GM12801 (cell line): ENCODE measurements around the gene DPF3.

Experiments
- TF ChIP-seq, protein P1 (sequence below): IDR thresholded peaks from one replicate; pipeline ENCODE4 v1.5.1; 2011; ENCODE audit warnings: control low read depth; ENCODE audit not compliant: insufficient read length; ENCODE audit errors: extremely low read depth

DPF3 gene

DNA sequence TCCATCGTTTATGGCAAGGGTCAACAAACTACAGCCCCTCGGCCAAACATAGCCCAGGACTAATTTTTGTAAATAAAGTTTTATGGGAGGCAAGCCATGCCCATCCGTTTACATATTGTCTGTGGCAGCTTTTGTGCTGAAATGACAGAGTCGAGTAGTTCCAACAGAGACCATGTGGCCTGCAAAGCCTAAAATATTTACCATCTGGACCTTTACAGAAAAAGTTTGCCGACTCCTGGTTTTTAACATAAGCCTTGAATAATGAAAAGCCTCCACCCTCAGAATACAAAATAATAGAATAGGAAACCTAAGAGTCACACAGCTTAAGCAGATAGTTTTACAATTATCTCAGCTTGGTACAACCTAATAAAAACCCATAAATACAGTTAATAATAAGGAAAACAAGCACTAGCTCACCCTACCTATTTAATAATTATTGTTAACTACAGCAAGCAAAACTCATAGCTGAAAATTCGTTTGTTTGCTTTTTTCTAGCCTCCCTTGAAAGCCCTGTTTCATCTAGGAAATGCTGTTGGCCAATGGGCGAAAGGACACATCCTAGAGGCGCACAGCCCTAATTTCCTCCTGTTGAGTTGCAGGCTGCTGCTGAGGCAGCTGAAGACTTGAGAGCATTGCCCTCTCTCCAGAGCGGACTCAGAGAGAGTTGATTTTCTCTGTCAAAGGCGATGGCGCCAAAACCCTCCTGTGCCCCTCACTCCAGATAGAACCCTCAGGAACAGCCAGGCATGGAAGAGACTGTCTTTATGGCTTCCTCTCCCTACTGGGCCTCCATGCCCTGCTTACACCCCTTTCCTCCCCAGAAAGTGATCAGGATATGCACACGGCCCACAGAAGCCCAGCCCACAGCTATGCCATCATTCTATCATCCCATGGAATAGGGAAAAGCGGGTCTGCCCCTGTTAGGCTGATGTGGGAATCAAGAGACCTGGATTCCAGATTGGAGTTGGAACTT, 107.2 kb downstream of the DPF3 start:
- TF ChIP-seq, protein P1, sequence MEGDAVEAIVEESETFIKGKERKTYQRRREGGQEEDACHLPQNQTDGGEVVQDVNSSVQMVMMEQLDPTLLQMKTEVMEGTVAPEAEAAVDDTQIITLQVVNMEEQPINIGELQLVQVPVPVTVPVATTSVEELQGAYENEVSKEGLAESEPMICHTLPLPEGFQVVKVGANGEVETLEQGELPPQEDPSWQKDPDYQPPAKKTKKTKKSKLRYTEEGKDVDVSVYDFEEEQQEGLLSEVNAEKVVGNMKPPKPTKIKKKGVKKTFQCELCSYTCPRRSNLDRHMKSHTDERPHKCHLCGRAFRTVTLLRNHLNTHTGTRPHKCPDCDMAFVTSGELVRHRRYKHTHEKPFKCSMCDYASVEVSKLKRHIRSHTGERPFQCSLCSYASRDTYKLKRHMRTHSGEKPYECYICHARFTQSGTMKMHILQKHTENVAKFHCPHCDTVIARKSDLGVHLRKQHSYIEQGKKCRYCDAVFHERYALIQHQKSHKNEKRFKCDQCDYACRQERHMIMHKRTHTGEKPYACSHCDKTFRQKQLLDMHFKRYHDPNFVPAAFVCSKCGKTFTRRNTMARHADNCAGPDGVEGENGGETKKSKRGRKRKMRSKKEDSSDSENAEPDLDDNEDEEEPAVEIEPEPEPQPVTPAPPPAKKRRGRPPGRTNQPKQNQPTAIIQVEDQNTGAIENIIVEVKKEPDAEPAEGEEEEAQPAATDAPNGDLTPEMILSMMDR: no peak

DNA sequence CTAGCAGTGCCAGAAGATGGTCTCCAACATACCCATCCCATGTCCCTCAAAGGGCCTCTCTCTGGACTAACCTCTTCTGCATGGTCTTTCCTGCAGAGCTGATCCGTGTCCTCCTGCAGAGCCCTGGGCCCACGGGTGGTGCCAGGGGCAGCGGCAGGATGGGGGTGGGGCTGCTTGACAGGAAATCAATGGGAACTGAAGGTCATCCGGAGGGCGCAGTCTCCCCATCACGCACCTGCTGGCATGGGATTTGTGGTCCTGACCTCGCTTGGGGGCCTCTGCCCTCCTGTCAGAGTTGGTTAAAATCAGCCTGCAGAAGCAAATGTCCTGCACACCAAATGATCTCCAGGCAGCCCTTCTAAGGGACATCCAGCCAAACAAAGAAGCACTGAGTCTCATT, 110.2 kb downstream of the DPF3 start:
- TF ChIP-seq, protein P1: no peak

DNA sequence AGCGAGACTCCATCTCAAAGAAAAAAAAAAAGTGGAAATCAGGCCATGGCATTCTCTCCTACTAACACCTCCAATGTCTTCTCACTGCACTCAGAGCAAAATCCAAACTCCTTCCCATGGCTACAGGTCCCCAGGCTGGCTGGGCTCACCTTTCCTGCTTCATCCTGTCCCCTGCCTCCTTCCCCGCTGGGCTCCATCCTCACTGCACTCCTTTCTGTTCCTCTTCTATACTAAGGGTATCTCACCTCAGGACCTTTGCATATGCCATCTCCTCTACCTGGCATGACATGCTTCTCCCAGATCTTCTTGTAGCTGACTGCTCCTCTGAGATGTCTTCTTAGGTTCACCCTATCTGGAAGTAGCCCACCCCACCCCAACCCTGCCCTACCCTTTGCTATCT, 111.1 kb downstream of the DPF3 start:
- TF ChIP-seq, protein P1: no peak

DNA sequence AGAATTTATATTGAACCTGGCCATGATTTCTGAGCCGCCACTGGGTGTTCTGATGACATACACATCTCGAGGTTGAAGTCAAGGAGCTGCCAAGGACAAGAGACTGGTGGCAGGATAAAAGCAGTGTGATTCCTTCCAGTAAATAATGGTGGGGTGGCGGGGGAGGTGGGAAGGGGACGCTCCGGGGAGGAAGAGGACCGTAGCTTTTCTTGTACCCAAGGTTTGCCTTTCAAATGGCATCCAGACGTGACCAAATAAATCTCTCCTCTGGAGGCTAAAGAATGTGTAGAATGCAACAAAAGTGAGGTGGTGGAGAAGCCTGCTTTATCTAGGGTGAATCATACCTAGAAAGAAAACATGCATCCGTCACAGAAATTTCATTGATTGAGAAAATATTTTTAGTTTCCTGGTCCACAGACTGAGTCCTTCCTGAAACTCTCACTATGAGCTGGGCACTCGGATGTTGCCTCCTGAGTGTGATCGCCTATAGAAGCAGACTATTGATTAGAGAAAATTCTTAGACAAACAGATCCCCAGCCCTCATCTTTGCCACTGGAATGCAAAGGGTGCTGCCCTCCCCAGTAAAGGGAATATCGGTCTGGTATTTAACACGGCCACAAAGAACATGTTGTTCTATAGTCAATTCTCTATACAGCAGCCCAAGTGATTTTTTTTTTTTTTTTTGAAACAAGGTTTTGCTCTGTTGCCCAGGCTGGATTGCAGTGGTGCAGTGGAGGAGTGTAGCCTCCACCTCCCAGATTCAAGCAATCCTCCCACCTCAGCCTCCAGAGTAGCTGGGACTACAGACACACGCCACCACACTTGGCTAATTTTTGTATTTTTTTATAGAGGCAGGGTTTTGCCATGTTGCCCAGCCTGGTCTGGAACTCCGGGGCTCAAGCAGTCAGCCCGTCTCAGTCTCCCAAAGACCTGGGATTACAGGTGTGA, 112.1 kb downstream of the DPF3 start:
- TF ChIP-seq, protein P1: no peak

DNA sequence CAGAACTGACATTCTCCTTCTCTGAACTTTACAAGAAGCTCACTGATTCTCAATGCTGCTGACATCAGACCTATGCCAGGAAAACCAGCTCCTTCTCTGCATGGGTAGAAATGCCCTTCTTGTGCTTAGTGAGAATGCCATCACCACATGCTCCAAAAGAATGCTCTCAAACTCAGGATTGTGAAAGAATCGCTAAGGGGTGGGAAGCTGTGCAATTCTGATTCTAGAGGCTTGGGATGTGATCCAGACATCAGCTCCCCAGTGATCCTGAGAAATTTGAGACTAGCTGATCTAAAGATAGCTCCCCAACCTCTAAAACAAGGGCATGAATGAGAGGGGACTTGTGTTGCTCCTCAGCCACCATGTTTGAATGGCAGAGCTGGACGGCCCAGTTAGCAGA, 113.2 kb downstream of the DPF3 start:
- TF ChIP-seq, protein P1: no peak

DNA sequence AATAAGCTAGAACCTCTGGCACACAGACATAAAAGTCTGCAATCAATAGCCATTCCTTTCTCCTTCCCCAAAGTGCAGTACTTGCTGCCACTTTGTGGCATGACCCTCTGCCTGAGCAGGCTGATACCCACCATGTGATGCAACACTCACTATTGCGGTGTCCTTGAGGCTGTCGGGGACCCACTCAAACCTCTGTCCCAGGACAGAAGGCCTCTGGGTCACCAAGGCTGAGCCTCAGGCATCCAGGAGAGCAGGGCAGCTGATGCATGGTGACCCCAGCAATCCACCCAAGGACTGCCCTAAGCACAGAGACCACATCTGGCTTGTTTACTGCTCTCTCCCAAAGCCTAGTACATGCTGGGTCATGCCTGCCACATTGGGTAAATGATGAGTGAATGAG, 114.2 kb downstream of the DPF3 start:
- TF ChIP-seq, protein P1: no peak

DNA sequence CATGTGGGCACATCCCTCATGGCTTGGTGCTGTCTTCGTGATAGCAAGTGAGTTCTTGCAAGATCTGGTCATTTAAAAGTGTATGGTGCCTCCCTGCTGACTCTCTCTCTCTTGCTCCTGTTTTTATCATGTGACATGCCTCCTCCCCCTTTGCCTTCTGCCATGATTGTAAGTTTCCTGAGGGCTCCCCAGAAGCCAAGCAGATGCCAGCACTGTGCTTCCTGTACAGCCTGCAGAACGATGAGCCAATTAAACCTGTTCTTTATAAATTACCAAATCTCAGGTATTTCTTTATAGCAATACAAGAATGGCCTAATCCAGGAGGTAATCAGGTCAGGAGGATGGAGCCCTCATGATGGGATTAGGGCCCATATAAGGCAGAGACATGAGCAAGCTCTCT, 116.3 kb downstream of the DPF3 start:
- TF ChIP-seq, protein P1: no peak
